Measurements from ENCODE around the gene GNAZ. TPM values are rescaled to one million over a fixed set of nuclear protein-coding genes. Genes with fewer than 3 reads are reported as not detected.

GNAZ gene
- total RNA-seq, 1 experiment from 2014 or later: 33.0 TPM

GRCh38 chr22:23121424-23121823 lies 51.1 kb downstream of the GNAZ start:
- peaks cover 18% of the 10 kb centered on the region for H3K4me1 ChIP-seq (ENCODE audit: low read length)
- no peak overlapping the region for H3K9ac ChIP-seq (ENCODE audit: low read length)
- no peak for DNase-seq
- no peaks in the 10 kb centered on the region for H3K9me2 ChIP-seq (replicated peaks; ENCODE audit: insufficient read depth, low read length)
- no peaks in the 10 kb centered on the region for H3K27me3 ChIP-seq (ENCODE audit: low read length)
- no peaks in the 10 kb centered on the region for H3K36me3 ChIP-seq (ENCODE audit: insufficient read depth, low read length)
- H3K9me3 ChIP-seq (ENCODE audit: low read length): no peaks in the 10 kb centered on the region
- no peak overlapping the region for H3K4me2 ChIP-seq (ENCODE audit: low read depth, low read length, poor library complexity, severe bottlenecking)
- H3K79me2 ChIP-seq (ENCODE audit: low read length): no peaks in the 10 kb centered on the region
- no peak overlapping the region for H2AFZ ChIP-seq (ENCODE audit: low read length)
- H3K27ac ChIP-seq (ENCODE audit: low read length): no peak overlapping the region
- H3K4me3 ChIP-seq (ENCODE audit: low read length): no peak overlapping the region
- no peaks in the 10 kb centered on the region for H4K20me1 ChIP-seq (ENCODE audit: insufficient read depth, low read depth, low read length)

- no peak for DNase-seq
- Histone ChIP-seq H3K4me1 (ENCODE audit: low read length) (peaks cover 13% of the 10 kb centered on the region), H3K79me2 (ENCODE audit: low read length) (no peaks in the 10 kb centered on the region), H3K4me2 (ENCODE audit: low read depth, low read length, poor library complexity, severe bottlenecking) (no peak overlapping the region), H3K27ac (ENCODE audit: low read length) (no peak overlapping the region), H3K9me3 (ENCODE audit: low read length) (no peaks in the 10 kb centered on the region), H2AFZ (ENCODE audit: low read length) (no peak overlapping the region), H3K9me2 (replicated peaks; ENCODE audit: insufficient read depth, low read length) (no peaks in the 10 kb centered on the region), H3K36me3 (ENCODE audit: insufficient read depth, low read length) (no peaks in the 10 kb centered on the region), H3K27me3 (ENCODE audit: low read length) (no peaks in the 10 kb centered on the region), H3K9ac (ENCODE audit: low read length) (no peak overlapping the region), H3K4me3 (ENCODE audit: low read length) (no peak overlapping the region), H4K20me1 (ENCODE audit: insufficient read depth, low read depth, low read length) (no peaks in the 10 kb centered on the region)
Measured at GRCh38 chr22:23122216-23122957, 52.1 kb downstream of the GNAZ start.

GRCh38 chr22:23122992-23123803 lies 52.9 kb downstream of the GNAZ start:
- no peak overlapping the region for H3K9ac ChIP-seq (ENCODE audit: low read length)
- no peaks in the 10 kb centered on the region for H4K20me1 ChIP-seq (ENCODE audit: insufficient read depth, low read depth, low read length)

GRCh38 chr22:23123804-23124254 lies 53.5 kb downstream of the GNAZ start:
- Histone ChIP-seq H3K4me2 (ENCODE audit: low read depth, low read length, poor library complexity, severe bottlenecking) (no peak overlapping the region), H3K36me3 (ENCODE audit: insufficient read depth, low read length) (no peaks in the 10 kb centered on the region), H3K9me3 (ENCODE audit: low read length) (no peaks in the 10 kb centered on the region), H3K27ac (ENCODE audit: low read length) (no peak overlapping the region), H4K20me1 (ENCODE audit: insufficient read depth, low read depth, low read length) (no peaks in the 10 kb centered on the region), H3K4me1 (ENCODE audit: low read length) (peaks cover 12% of the 10 kb centered on the region), H3K27me3 (ENCODE audit: low read length) (no peaks in the 10 kb centered on the region), H2AFZ (ENCODE audit: low read length) (no peak overlapping the region), H3K9ac (ENCODE audit: low read length) (no peak overlapping the region), H3K4me3 (ENCODE audit: low read length) (no peak overlapping the region), H3K79me2 (ENCODE audit: low read length) (no peaks in the 10 kb centered on the region), H3K9me2 (replicated peaks; ENCODE audit: insufficient read depth, low read length) (no peaks in the 10 kb centered on the region)
- DNase-seq: no peak

More at GRCh38 chr22:23122992-23123803, 52.9 kb downstream of the GNAZ start:
- DNase-seq: no peak
- no peak overlapping the region for H3K4me2 ChIP-seq (ENCODE audit: low read depth, low read length, poor library complexity, severe bottlenecking)
- H2AFZ ChIP-seq (ENCODE audit: low read length): no peak overlapping the region
- no peaks in the 10 kb centered on the region for H3K27me3 ChIP-seq (ENCODE audit: low read length)
- H3K9me2 ChIP-seq (replicated peaks; ENCODE audit: insufficient read depth, low read length): no peaks in the 10 kb centered on the region
- H3K79me2 ChIP-seq (ENCODE audit: low read length): no peaks in the 10 kb centered on the region
- H3K4me1 ChIP-seq (ENCODE audit: low read length): peaks cover 16% of the 10 kb centered on the region
- no peak overlapping the region for H3K27ac ChIP-seq (ENCODE audit: low read length)
- H3K9me3 ChIP-seq (ENCODE audit: low read length): no peaks in the 10 kb centered on the region
- H3K4me3 ChIP-seq (ENCODE audit: low read length): no peak overlapping the region
- no peaks in the 10 kb centered on the region for H3K36me3 ChIP-seq (ENCODE audit: insufficient read depth, low read length)

- H3K4me1 ChIP-seq (ENCODE audit: low read length): peaks cover 8% of the 10 kb centered on the region
- no peak overlapping the region for H3K27ac ChIP-seq (ENCODE audit: low read length)
- H3K9me2 ChIP-seq (replicated peaks; ENCODE audit: insufficient read depth, low read length): no peaks in the 10 kb centered on the region
- no peaks in the 10 kb centered on the region for H3K36me3 ChIP-seq (ENCODE audit: insufficient read depth, low read length)
- no peak overlapping the region for H3K4me3 ChIP-seq (ENCODE audit: low read length)
- no peak for DNase-seq
- no peak overlapping the region for H3K9ac ChIP-seq (ENCODE audit: low read length)
- no peaks in the 10 kb centered on the region for H4K20me1 ChIP-seq (ENCODE audit: insufficient read depth, low read depth, low read length)
- H3K79me2 ChIP-seq (ENCODE audit: low read length): no peaks in the 10 kb centered on the region
- no peak overlapping the region for H3K4me2 ChIP-seq (ENCODE audit: low read depth, low read length, poor library complexity, severe bottlenecking)
- H2AFZ ChIP-seq (ENCODE audit: low read length): no peak overlapping the region
- H3K27me3 ChIP-seq (ENCODE audit: low read length): no peaks in the 10 kb centered on the region
- no peaks in the 10 kb centered on the region for H3K9me3 ChIP-seq (ENCODE audit: low read length)
Measured at GRCh38 chr22:23124611-23125511, 54.5 kb downstream of the GNAZ start.

- H3K9ac ChIP-seq (ENCODE audit: low read length): no peak overlapping the region
- H3K9me2 ChIP-seq (replicated peaks; ENCODE audit: insufficient read depth, low read length): no peaks in the 10 kb centered on the region
- no peak for DNase-seq
- peaks cover 10% of the 10 kb centered on the region for H3K4me1 ChIP-seq (ENCODE audit: low read length)
- H4K20me1 ChIP-seq (ENCODE audit: insufficient read depth, low read depth, low read length): no peaks in the 10 kb centered on the region
- no peaks in the 10 kb centered on the region for H3K9me3 ChIP-seq (ENCODE audit: low read length)
- no peaks in the 10 kb centered on the region for H3K36me3 ChIP-seq (ENCODE audit: insufficient read depth, low read length)
- H3K4me3 ChIP-seq (ENCODE audit: low read length): no peak overlapping the region
- no peak overlapping the region for H3K27ac ChIP-seq (ENCODE audit: low read length)
- H3K4me2 ChIP-seq (ENCODE audit: low read depth, low read length, poor library complexity, severe bottlenecking): no peak overlapping the region
- no peak overlapping the region for H2AFZ ChIP-seq (ENCODE audit: low read length)
- no peaks in the 10 kb centered on the region for H3K79me2 ChIP-seq (ENCODE audit: low read length)
- H3K27me3 ChIP-seq (ENCODE audit: low read length): no peaks in the 10 kb centered on the region
Measured at GRCh38 chr22:23125512-23126103, 55.3 kb downstream of the GNAZ start.

- Histone ChIP-seq H2AFZ (ENCODE audit: low read length) (no peak overlapping the region), H3K9ac (ENCODE audit: low read length) (no peak overlapping the region), H3K4me3 (ENCODE audit: low read length) (no peak overlapping the region), H3K9me3 (ENCODE audit: low read length) (no peaks in the 10 kb centered on the region), H3K4me2 (ENCODE audit: low read depth, low read length, poor library complexity, severe bottlenecking) (no peak overlapping the region), H3K27me3 (ENCODE audit: low read length) (no peaks in the 10 kb centered on the region), H3K4me1 (ENCODE audit: low read length) (peaks cover 18% of the 10 kb centered on the region), H4K20me1 (ENCODE audit: insufficient read depth, low read depth, low read length) (no peaks in the 10 kb centered on the region), H3K36me3 (ENCODE audit: insufficient read depth, low read length) (no peaks in the 10 kb centered on the region), H3K9me2 (replicated peaks; ENCODE audit: insufficient read depth, low read length) (no peaks in the 10 kb centered on the region), H3K79me2 (ENCODE audit: low read length) (no peaks in the 10 kb centered on the region), H3K27ac (ENCODE audit: low read length) (no peak overlapping the region)
- DNase-seq: no peak
Measured at GRCh38 chr22:23126165-23127054, 56.1 kb downstream of the GNAZ start.

All from Karpas-422 (cell line).